Esophagus muscularis mucosa (tissue), 4 donors: ENCODE measurements around the gene MACROD2.

ENCODE experiments used
- EP300 ChIP-seq: sonication (generic); formaldehyde crosslinking; IDR thresholded peaks from one replicate; pipeline ENCODE4 v1.6.1; 2017; ENCODE audit warnings: antibody characterized with exemption
- POLR2A ChIP-seq: fragments of 450-650 bp; IDR thresholded peaks from one replicate; pipeline ENCODE4 v1.6.1; 2017; ENCODE audit warnings: antibody characterized with exemption, moderate library complexity, mild to moderate bottlenecking, low read depth
- POLR2AphosphoS5 ChIP-seq, 2 donors: sonication (generic); formaldehyde crosslinking; IDR thresholded peaks; one replicate each; pipeline ENCODE4 v1.6.1; 2017; ENCODE audit warnings: antibody characterized with exemption in 2 of 2
- TF ChIP-seq, protein P1 (sequence below), 3 experiments: fragments of 200-600 bp in 2 of 3; fragments of 450-650 bp in 1 of 3; sonication (generic) in 2 of 3; IDR thresholded peaks; one replicate each; pipeline ENCODE4 v1.5.1; 2017 to 2019; ENCODE audit warnings: antibody characterized with exemption in 3 of 3, mild to moderate bottlenecking in 2 of 3, moderate library complexity in 1 of 3

DNA sequence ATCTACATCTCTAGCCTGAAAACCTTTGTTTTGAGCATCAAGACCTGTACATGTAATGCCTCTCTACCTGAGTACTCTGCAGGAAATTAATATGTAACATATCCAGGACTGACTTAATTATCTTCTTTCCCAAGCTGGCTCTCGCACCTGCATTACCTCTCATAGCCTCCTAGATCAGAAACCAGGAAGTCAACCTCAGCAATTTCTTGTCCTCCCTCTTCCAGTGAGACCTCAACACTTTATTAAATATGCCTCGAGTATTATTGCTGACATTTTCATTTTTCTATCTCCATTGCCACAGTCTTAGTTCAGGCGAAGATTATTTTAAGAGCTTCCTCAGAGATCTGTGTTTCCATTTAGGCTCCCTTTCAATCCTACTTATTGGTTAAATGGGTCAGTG lies 69.0 kb downstream of the MACROD2 start:
- TF ChIP-seq, protein P1, sequence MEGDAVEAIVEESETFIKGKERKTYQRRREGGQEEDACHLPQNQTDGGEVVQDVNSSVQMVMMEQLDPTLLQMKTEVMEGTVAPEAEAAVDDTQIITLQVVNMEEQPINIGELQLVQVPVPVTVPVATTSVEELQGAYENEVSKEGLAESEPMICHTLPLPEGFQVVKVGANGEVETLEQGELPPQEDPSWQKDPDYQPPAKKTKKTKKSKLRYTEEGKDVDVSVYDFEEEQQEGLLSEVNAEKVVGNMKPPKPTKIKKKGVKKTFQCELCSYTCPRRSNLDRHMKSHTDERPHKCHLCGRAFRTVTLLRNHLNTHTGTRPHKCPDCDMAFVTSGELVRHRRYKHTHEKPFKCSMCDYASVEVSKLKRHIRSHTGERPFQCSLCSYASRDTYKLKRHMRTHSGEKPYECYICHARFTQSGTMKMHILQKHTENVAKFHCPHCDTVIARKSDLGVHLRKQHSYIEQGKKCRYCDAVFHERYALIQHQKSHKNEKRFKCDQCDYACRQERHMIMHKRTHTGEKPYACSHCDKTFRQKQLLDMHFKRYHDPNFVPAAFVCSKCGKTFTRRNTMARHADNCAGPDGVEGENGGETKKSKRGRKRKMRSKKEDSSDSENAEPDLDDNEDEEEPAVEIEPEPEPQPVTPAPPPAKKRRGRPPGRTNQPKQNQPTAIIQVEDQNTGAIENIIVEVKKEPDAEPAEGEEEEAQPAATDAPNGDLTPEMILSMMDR (IDR thresholded peaks at IDR 0.05) = no peak
- no peak for TF ChIP-seq POLR2AphosphoS5 (IDR thresholded peaks at IDR 0.05)
- no peak for TF ChIP-seq POLR2A
- TF ChIP-seq EP300 = no peak
